ENCODE measurements around the gene SLC17A4. TPM values are rescaled to one million over a fixed set of nuclear protein-coding genes. Genes with fewer than 3 reads are reported as not detected.

Gene SLC17A4, protein sequence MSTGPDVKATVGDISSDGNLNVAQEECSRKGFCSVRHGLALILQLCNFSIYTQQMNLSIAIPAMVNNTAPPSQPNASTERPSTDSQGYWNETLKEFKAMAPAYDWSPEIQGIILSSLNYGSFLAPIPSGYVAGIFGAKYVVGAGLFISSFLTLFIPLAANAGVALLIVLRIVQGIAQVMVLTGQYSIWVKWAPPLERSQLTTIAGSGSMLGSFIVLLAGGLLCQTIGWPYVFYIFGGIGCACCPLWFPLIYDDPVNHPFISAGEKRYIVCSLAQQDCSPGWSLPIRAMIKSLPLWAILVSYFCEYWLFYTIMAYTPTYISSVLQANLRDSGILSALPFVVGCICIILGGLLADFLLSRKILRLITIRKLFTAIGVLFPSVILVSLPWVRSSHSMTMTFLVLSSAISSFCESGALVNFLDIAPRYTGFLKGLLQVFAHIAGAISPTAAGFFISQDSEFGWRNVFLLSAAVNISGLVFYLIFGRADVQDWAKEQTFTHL
- not detected in 2 replicates for total RNA-seq

DNA sequence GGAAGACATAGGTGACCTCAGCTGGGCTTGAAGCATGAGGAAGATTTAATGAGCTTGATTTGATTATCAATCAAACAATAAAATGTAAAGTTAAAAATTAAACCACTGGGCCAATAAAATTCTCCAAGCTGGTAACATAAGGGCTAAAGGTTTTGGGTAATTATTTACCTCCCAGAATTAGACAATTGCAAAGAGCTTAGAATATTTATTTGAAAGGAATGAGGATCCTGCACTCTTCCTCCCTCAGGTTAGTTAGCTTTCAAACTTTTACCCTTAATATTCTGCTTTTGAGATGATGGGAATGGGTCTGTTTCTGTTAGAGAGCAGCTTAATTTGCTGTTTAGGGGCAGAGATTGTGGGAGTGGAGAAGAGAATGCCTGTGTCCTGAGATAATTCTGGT, at the start of gene SLC17A4:
Gene SLC17A4 (plus strand): TSS at position 208 of the 400 bp plus-strand sequence. CDS start 7,221 bp downstream, outside the sequence.

Other genes with a start within 250 kb of the SLC17A4 start
- gene SCGN, start 102.5 kb upstream of the SLC17A4 start, total RNA-seq, result not detected in 2 replicates
- gene SLC17A1, start 77.3 kb downstream of the SLC17A4 start, total RNA-seq, result not detected in 2 replicates
- not detected in 2 replicates for gene SLC17A3, start 119.5 kb downstream of the SLC17A4 start, total RNA-seq
- not detected in 2 replicates for gene SLC17A2, start 175.9 kb downstream of the SLC17A4 start, total RNA-seq
- gene TRIM38, start 208.1 kb downstream of the SLC17A4 start, total RNA-seq, result 5.5 and 8.2 TPM in 2 replicates

Measured in dermis lymphatic vessel endothelial cell (primary cell).